Measurements from ENCODE around the gene CGA.

CGA gene

DNA sequence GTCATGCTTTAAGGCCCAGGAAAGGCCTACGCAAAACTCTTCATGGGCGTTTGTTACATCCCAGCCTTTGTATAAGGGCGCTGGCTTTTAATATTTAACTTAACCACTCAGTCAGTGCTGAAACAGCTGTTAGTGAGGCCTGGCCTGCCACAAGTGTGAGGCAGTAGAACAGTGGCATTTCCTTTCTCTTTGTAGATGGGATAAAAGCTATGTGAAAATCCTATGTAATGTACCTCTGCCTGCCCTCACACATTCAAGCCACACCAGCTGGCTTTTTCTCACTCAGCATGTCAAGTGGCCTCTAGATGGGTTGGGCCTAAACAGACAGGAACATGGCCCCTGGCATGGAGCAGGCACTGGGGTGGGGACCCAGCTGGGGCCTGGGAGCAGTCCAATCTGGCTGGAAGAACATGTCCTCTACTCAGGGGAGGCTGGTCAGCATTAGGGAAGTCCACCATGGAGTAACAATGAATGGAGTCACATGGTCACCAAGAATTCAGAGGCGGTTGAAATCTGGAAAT, 20.7 kb downstream of the CGA start:
- DNase-seq (ENCODE audit: low read depth): no peak
- TF ChIP-seq CTCF (IDR thresholded peaks at IDR 0.05; ENCODE audit: low read length, missing control alignments): no peak
- H3K4me3 ChIP-seq (replicated peaks; ENCODE audit: low read depth, low read length): no peak overlapping the region

GRCh38 chr6:87071683-87072082, 23.2 kb downstream of the CGA start:
- no peak for DNase-seq (ENCODE audit: low read depth)
- H3K4me3 ChIP-seq (replicated peaks; ENCODE audit: low read depth, low read length): no peak overlapping the region
- no peak for TF ChIP-seq CTCF (IDR thresholded peaks at IDR 0.05; ENCODE audit: low read length, missing control alignments)

DNA sequence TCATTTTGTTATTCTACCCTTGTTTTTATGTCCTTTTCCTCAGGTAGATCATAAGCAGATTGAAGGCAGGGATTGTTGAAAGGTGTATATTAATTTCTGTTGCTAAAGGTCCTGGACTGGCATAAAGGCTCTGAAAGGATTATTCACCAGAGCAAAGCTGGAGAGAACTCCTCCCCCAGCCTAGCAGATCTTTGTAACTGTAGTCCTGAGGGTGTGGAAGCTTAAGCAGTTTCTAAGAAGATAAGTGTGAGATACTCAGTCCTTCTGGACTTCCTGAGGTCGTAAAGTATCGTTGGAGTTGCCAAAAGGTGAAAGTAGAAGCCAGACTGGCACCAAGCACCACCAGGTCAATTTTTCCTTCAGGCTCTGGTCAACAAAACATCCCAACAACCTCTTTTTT, 24.2 kb downstream of the CGA start:
- no peak for DNase-seq (ENCODE audit: low read depth)
- TF ChIP-seq CTCF (IDR thresholded peaks at IDR 0.05; ENCODE audit: low read length, missing control alignments): no peak
- no peak overlapping the region for H3K4me3 ChIP-seq (replicated peaks; ENCODE audit: low read depth, low read length)

GRCh38 chr6:87068795-87069194, 26.1 kb downstream of the CGA start:
- no peak for TF ChIP-seq CTCF (IDR thresholded peaks at IDR 0.05; ENCODE audit: low read length, missing control alignments)
- no peak overlapping the region for H3K4me3 ChIP-seq (replicated peaks; ENCODE audit: low read depth, low read length)
- no peak for DNase-seq (ENCODE audit: low read depth)

- H3K4me3 ChIP-seq (replicated peaks; ENCODE audit: low read depth, low read length): no peak overlapping the region
- peak; percentile 79 for DNase-seq (ENCODE audit: low read depth)
- peak; percentile 57 for TF ChIP-seq CTCF (IDR thresholded peaks at IDR 0.05; ENCODE audit: low read length, missing control alignments)
Observed at GRCh38 chr6:87066449-87067333, 28.2 kb downstream of the CGA start.

DNA sequence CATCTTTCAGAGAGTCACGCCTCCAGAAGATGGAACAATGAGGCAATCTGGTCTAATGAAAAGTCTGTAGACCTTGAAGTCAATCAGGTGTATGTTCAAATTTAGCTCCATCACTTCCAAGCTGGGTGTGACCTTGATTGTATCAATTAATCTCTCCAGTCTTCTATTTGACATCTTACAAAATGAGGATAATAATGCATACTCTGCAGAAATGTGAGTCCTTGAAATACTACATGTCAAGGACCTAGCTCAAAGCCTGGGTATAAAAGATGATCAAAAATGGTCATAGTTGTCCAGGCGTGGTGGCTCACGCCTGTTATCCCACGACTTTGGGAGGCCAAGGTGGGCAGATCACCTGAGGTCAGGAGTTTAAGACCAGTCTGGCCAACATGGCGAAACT, 29.8 kb downstream of the CGA start:
- TF ChIP-seq CTCF (IDR thresholded peaks at IDR 0.05; ENCODE audit: low read length, missing control alignments): no peak
- DNase-seq (ENCODE audit: low read depth): no peak
- H3K4me3 ChIP-seq (replicated peaks; ENCODE audit: low read depth, low read length): no peak overlapping the region

DNA sequence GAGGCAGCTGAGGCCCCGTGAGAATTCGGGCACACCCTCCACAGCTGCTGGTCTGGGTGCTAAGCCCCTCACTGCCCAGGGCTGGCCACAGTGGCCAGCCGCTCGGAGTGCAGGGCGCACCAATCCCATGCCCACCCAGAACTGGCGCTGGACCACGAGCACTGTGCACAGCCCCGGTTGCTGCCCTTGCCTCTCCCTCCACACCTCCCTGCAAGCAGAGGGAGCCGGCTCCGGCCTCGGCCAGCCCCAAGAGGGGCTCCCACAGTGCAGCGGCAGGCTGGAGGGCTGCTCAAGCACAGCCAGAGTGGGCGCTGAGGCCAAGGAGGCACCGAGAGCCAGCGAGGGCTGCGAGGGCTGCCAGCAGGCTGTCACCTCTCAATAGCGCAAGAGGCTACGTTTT, 35.0 kb downstream of the CGA start:
- no peak for DNase-seq (ENCODE audit: low read depth)
- no peak for TF ChIP-seq CTCF (IDR thresholded peaks at IDR 0.05; ENCODE audit: low read length, missing control alignments)
- H3K4me3 ChIP-seq (replicated peaks; ENCODE audit: low read depth, low read length): no peak overlapping the region

Measured in fibroblast of pulmonary artery (primary cell).